ENCODE data around the gene GALNS. TPM values are rescaled to one million over a fixed set of nuclear protein-coding genes. Genes with fewer than 3 reads are reported as not detected.
A peak's percentile ranks its signal among the peaks of the same experiment; 100 is the strongest.

Gene GALNS
- total RNA-seq, 1 donor from 2014 or later: 24.7 TPM

GRCh38 chr16:88807626-88808453, 48.9 kb downstream of the GALNS start:
- no peaks in the 10 kb centered on the region for H3K4me1 Mint-ChIP-seq (ENCODE audit: unreplicated experiment)
- peaks cover 10% of the 10 kb centered on the region for H3K27me3 Mint-ChIP-seq (ENCODE audit: unreplicated experiment)
- H3K9me3 Mint-ChIP-seq (ENCODE audit: unreplicated experiment): no peaks in the 10 kb centered on the region
- no peak overlapping the region for H3K27ac Mint-ChIP-seq (ENCODE audit: unreplicated experiment)
- DNase-seq (ENCODE audit: low spot score): no peak
- TF ChIP-seq, protein P1, sequence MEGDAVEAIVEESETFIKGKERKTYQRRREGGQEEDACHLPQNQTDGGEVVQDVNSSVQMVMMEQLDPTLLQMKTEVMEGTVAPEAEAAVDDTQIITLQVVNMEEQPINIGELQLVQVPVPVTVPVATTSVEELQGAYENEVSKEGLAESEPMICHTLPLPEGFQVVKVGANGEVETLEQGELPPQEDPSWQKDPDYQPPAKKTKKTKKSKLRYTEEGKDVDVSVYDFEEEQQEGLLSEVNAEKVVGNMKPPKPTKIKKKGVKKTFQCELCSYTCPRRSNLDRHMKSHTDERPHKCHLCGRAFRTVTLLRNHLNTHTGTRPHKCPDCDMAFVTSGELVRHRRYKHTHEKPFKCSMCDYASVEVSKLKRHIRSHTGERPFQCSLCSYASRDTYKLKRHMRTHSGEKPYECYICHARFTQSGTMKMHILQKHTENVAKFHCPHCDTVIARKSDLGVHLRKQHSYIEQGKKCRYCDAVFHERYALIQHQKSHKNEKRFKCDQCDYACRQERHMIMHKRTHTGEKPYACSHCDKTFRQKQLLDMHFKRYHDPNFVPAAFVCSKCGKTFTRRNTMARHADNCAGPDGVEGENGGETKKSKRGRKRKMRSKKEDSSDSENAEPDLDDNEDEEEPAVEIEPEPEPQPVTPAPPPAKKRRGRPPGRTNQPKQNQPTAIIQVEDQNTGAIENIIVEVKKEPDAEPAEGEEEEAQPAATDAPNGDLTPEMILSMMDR (IDR thresholded peaks at IDR 0.05; ENCODE audit: unreplicated experiment): no peak
- no peak overlapping the region for H3K4me3 Mint-ChIP-seq (ENCODE audit: unreplicated experiment)
- H3K36me3 Mint-ChIP-seq (ENCODE audit: low read depth, unreplicated experiment): no peaks in the 10 kb centered on the region

- no peak for DNase-seq (ENCODE audit: low spot score)
- no peaks in the 10 kb centered on the region for H3K36me3 Mint-ChIP-seq (ENCODE audit: low read depth, unreplicated experiment)
- peaks cover 10% of the 10 kb centered on the region for H3K27me3 Mint-ChIP-seq (ENCODE audit: unreplicated experiment)
- TF ChIP-seq, protein P1 (IDR thresholded peaks at IDR 0.05; ENCODE audit: unreplicated experiment): no peak
- no peak overlapping the region for H3K4me3 Mint-ChIP-seq (ENCODE audit: unreplicated experiment)
- H3K27ac Mint-ChIP-seq (ENCODE audit: unreplicated experiment): no peak overlapping the region
- H3K4me1 Mint-ChIP-seq (ENCODE audit: unreplicated experiment): no peaks in the 10 kb centered on the region
- H3K9me3 Mint-ChIP-seq (ENCODE audit: unreplicated experiment): no peaks in the 10 kb centered on the region
Measured at GRCh38 chr16:88807142-88807625, 49.6 kb downstream of the GALNS start.

GRCh38 chr16:88806491-88807111, 50.1 kb downstream of the GALNS start:
- TF ChIP-seq, protein P1 (IDR thresholded peaks at IDR 0.05; ENCODE audit: unreplicated experiment): no peak
- Mint-ChIP-seq H3K27ac (ENCODE audit: unreplicated experiment) (no peak overlapping the region), H3K27me3 (ENCODE audit: unreplicated experiment) (peaks cover 10% of the 10 kb centered on the region), H3K9me3 (ENCODE audit: unreplicated experiment) (no peaks in the 10 kb centered on the region), H3K4me1 (ENCODE audit: unreplicated experiment) (no peaks in the 10 kb centered on the region), H3K4me3 (ENCODE audit: unreplicated experiment) (no peak overlapping the region), H3K36me3 (ENCODE audit: low read depth, unreplicated experiment) (no peaks in the 10 kb centered on the region)
- DNase-seq (ENCODE audit: low spot score): no peak

DNA sequence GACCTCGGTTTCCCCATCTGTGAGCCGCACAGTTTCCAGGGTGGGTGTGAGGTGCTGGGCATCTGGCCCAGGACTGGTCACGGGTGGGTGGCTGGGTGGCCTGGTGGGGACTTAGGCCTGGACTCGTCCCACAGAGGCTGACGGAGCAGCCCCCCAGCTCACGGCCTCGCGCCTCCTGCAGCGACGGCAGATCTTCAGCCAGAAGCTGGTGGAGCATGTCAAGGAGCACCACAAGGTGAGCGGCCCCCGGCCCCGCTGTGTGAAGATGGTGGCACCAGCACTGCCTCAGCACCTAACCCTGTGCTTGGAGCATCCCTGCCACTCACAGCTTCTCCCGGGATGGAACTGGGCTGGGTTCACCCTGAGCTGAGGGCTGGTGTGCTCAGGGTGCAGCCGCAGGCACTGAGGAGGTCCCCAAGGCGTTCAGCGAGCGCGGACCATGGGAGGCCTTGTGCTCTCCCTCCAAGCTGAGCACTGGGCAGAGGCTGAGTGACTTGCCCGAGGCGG, 50.8 kb downstream of the GALNS start:
- Mint-ChIP-seq H3K4me3 (ENCODE audit: unreplicated experiment) (no peak overlapping the region), H3K27me3 (ENCODE audit: unreplicated experiment) (peaks cover 10% of the 10 kb centered on the region), H3K9me3 (ENCODE audit: unreplicated experiment) (no peaks in the 10 kb centered on the region), H3K36me3 (ENCODE audit: low read depth, unreplicated experiment) (no peaks in the 10 kb centered on the region), H3K4me1 (ENCODE audit: unreplicated experiment) (no peaks in the 10 kb centered on the region), H3K27ac (ENCODE audit: unreplicated experiment) (no peak overlapping the region)
- TF ChIP-seq, protein P1 (IDR thresholded peaks at IDR 0.05; ENCODE audit: unreplicated experiment): no peak
- DNase-seq (ENCODE audit: low spot score): peak; percentile 7

DNA sequence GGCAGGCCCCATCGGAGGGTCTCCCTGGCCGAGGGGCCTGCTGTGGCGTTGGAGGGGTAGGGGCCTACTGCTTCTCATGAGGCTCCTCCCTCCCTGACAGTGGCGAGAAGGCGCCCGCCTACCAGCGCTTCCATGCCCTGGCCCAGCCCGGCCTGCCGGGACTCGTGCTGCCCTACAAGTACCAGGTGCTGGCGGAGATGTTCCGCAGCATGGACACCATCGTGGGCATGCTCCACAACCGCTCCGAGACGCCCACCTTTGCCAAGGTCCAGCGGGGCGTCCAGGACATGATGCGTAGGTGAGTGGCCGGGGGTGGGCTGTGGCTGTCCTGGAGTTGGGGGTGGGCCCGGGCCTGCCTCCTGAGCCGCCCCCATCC, 51.4 kb downstream of the GALNS start:
- H3K9me3 Mint-ChIP-seq (ENCODE audit: unreplicated experiment): no peaks in the 10 kb centered on the region
- no peaks in the 10 kb centered on the region for H3K36me3 Mint-ChIP-seq (ENCODE audit: low read depth, unreplicated experiment)
- peaks cover 9% of the 10 kb centered on the region for H3K27me3 Mint-ChIP-seq (ENCODE audit: unreplicated experiment)
- no peak for DNase-seq (ENCODE audit: low spot score)
- H3K4me3 Mint-ChIP-seq (ENCODE audit: unreplicated experiment): no peak overlapping the region
- H3K4me1 Mint-ChIP-seq (ENCODE audit: unreplicated experiment): no peaks in the 10 kb centered on the region
- TF ChIP-seq, protein P1 (IDR thresholded peaks at IDR 0.05; ENCODE audit: unreplicated experiment): no peak
- no peak overlapping the region for H3K27ac Mint-ChIP-seq (ENCODE audit: unreplicated experiment)

Data from endothelial cell (in vitro differentiated cells).